GM19324 (cell line): ENCODE measurements around the gene CR1.
"Not testable (repeated sequence)": the region's sequence is repeated elsewhere in the genome, so short reads cannot be mapped to it uniquely, and the experiment has no call there.

Source experiments
- ATAC-seq: cut with Tn5 transposase; IDR thresholded peaks from one replicate; pipeline ENCODE4 v1.9.1; 2021; ENCODE audit warnings: mild to moderate bottlenecking, moderate library complexity; ENCODE audit not compliant: unreplicated experiment, low FRiP score

The CR1 gene

GRCh38 chr1:207669528-207670009, 173.6 kb downstream of the CR1 start:
- ATAC-seq = no peak

DNA sequence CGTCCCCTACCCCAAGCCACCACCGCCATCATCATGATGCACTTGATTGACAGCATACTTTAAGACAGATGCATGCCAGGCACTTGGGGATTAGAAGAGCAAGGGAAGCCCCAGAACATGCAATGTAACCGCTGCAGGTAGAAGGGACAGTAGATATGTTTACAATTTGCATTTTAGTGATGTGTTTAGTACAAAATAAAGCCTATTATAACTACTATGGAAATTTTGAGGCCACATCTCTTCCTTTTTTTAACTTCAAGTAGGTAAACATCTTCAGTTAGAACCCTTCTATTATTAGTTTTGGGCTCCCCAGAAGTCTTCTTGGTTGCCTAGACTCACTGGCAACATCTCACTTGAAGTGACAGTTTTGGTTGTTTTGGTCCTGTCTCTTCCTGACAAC, 174.2 kb downstream of the CR1 start:
- peak; percentile 77 for ATAC-seq

DNA sequence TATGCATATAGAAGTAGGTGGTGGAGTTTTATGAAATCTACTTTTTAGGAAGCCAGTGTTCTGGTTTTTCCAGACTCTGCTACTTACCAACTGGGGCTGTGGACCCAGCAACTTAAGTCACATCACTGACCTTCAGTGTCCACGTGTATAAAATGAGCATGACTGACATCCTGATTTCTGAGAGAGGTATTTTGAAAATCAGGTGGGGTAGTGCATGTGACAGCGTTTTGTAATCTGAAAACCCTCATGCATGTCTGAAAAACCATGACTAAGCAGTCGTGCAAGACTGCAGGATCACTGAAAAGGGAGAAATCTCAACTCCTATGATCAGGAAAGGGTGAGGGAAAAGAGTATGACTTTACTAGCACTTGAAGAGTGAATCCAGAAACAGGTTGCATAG, 175.0 kb downstream of the CR1 start:
- ATAC-seq = no peak

DNA sequence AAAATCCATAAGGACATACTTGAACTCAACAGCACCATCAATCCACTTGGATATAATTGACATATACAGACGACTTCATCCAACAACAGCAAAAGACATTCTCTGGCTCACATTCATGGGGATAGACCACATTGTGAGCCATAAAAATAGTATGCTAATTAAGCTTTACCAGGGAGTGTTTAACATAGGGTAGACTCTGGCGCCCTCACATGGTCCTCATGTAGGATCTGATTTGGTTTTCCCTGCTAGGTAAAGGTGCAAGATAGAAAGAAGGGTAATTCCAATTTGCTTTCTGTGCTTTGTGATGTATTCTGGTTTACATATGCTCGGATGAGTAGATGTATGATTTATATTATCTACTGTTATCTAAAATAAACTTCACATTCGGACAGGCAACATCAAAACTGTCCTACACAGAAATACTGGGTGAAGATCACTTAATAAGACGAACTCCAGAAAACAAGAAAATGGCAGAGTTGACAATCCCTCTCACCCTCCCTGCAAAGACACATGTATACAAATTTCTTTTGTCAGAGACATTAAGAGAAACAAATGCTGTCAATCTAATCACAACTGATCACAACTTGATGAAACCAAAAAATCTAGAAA, 176.7 kb downstream of the CR1 start:
- no peak for ATAC-seq

GRCh38 chr1:207673399-207673798, 177.4 kb downstream of the CR1 start:
- no peak for ATAC-seq

GRCh38 chr1:207676153-207676552, 180.2 kb downstream of the CR1 start:
- no peak for ATAC-seq

GRCh38 chr1:207680590-207681388, 184.8 kb downstream of the CR1 start:
- ATAC-seq = not testable (repeated sequence)

DNA sequence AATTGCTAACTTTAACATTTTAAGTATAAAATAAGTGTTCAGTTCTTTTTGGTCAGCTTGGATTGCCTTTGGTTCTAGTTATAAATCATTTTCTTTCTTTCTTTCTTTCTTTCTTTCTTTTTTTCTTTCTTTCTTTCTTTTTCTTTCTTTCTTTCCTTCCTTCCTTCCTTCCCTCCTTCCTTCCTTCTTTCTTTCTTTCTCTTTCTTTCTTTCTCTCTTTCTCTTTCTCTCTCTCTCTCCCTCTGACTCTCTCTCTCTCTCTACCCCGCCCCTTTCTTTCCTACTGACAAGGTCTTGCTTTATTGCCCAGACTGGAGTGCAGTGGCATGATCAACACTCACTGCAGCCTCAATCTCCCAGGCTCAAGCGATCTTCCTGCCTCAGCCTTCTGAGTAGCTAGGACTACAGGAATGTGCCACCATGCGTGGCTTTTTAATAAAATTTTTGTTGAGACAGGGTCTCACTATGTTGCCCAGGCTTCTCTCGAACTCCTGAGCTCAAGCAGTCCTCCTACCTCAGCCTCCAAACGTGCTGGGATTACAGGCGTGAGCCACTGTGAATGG, 187.0 kb downstream of the CR1 start:
- not testable (repeated sequence) for ATAC-seq

GRCh38 chr1:207690551-207690950, 194.6 kb downstream of the CR1 start:
- not testable (repeated sequence) for ATAC-seq

DNA sequence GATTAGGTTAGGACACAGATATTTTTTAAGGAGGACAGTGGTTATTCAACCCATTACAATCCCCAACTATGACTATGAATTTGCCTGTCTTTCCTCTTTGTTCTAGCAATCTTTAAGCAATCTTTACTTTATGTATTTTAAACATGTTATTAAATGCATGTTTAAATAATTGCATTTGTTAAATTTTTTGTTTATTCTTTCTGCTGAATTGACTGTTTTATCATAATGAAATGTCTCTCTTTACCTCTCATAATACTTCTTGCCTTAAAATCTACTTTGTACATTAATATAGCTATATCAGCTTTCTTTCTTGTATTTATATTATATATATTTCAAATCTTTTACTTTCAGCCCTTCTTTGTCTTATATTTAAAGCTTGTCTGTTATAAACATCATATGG, 195.1 kb downstream of the CR1 start:
- no peak for ATAC-seq
